ENCODE measurements around the gene KIAA0319L. TPM values are rescaled to one million over a fixed set of nuclear protein-coding genes. Genes with fewer than 3 reads are reported as not detected.

The KIAA0319L gene
- total and polyA plus RNA-seq, 11 donors = 21.0 to 108 (median 76.6) TPM

GRCh38 chr1:35509558-35509957, 47.6 kb downstream of the KIAA0319L start:
- Histone ChIP-seq H3K4me1 (peaks cover 3 to 50% (median 43%) of the 10 kb centered on the region in 12 donors), H3K4me3 (no peak overlapping the region), H3K9me3 (no peaks in the 10 kb centered on the region), H3K27me3 (no peaks in the 10 kb centered on the region), H3K27ac (no peak overlapping the region), H3K36me3 (peaks cover 0 to 15% (median 9%) of the 10 kb centered on the region in 9 donors)
- TF ChIP-seq POLR2A (IDR thresholded peaks at IDR 0.05) = no peak
- no peak for TF ChIP-seq CTCF (IDR thresholded peaks at IDR 0.05)
- ATAC-seq (no peak), DNase-seq (no peak)
- WGBS, 4 donors = 75 to 80% (median 78%) methylated on average over 3 of the region's 3 CpGs
- intact Hi-C loops (cut with DNase I) = no loop called here

GRCh38 chr1:35507947-35508346, 49.3 kb downstream of the KIAA0319L start:
- Histone ChIP-seq H3K9me3 (no peaks in the 10 kb centered on the region), H3K27ac (peak overlapping the region in 2 of 12 donors; percentile 44 to 85), H3K4me1 (peaks cover 3 to 50% (median 43%) of the 10 kb centered on the region in 12 donors), H3K4me3 (no peak overlapping the region), H3K36me3 (peaks cover 0 to 15% (median 9%) of the 10 kb centered on the region in 9 donors), H3K27me3 (no peaks in the 10 kb centered on the region)
- ATAC-seq (no peak), DNase-seq (no peak)
- TF ChIP-seq CTCF (IDR thresholded peaks at IDR 0.05) (no peak), POLR2A (IDR thresholded peaks at IDR 0.05) (no peak)
- intact Hi-C loops (cut with DNase I) = no loop called here

GRCh38 chr1:35506960-35507912, 50.0 kb downstream of the KIAA0319L start:
- 42 to 56% (median 53%) methylated on average over 3 of the region's 3 CpGs for WGBS, 4 donors
- TF ChIP-seq POLR2A (IDR thresholded peaks at IDR 0.05) (no peak), CTCF (IDR thresholded peaks at IDR 0.05) (no peak)
- intact Hi-C loops (cut with DNase I) = no loop called here
- no peak for DNase-seq
- Histone ChIP-seq H3K27ac (peak overlapping the region in 4 of 12 donors; percentile 7 to 85 (median 40)), H3K4me3 (no peak overlapping the region), H3K27me3 (no peaks in the 10 kb centered on the region), H3K36me3 (peaks cover 0 to 15% (median 9%) of the 10 kb centered on the region in 9 donors), H3K9me3 (no peaks in the 10 kb centered on the region), H3K4me1 (peaks cover 3 to 50% (median 43%) of the 10 kb centered on the region in 12 donors)
- ATAC-seq = no peak
